SK-N-SH treated with all-trans-retinoic acid at 6 μM for 48 hours (cell line): Measurements from ENCODE around the gene GINS1.

Source experiments
- ATAC-seq: fragments of 200-7000 bp; cut with Tn5 transposase; 3 replicates; pipeline ENCODE4 v1.9.1; 2020; ENCODE audit warnings: mild to moderate bottlenecking, moderate library complexity
- ARNTL ChIP-seq: fragments of 450-650 bp; formaldehyde crosslinking; IDR thresholded peaks from 2 replicates; pipeline ENCODE4 v1.5.0; 2020; ENCODE audit warnings: low read depth, mild to moderate bottlenecking, moderate library complexity, borderline replicate concordance
- ESRRG ChIP-seq: fragments of 250-450 bp; sonication (Bioruptor Pico); IDR thresholded peaks from 2 replicates; pipeline ENCODE4 v1.6.1; 2021; ENCODE audit warnings: mild to moderate bottlenecking
- GLIS3 ChIP-seq: fragments of 250-450 bp; sonication (Bioruptor Pico); IDR thresholded peaks from 2 replicates; pipeline ENCODE4 v1.5.0; 2020; ENCODE audit warnings: mild to moderate bottlenecking, moderate library complexity
- ISL1 ChIP-seq: fragments of 250-450 bp; sonication (Bioruptor Pico); IDR thresholded peaks from 2 replicates; pipeline ENCODE4 v2.1.2; 2022; ENCODE audit warnings: mild to moderate bottlenecking, moderate library complexity
- OSR1 ChIP-seq: fragments of 250-450 bp; sonication (Bioruptor Pico); IDR thresholded peaks from 2 replicates; pipeline ENCODE4 v1.8.0; 2022; ENCODE audit warnings: moderate library complexity, mild to moderate bottlenecking, inconsistent platforms
- RARB ChIP-seq: fragments of 250-450 bp; sonication (Bioruptor Pico); IDR thresholded peaks from 2 replicates; pipeline ENCODE4 v1.8.0; 2021; ENCODE audit warnings: mild to moderate bottlenecking, moderate library complexity
- TCF4 ChIP-seq: fragments of 250-450 bp; sonication (Bioruptor Pico); IDR thresholded peaks from 2 replicates; pipeline ENCODE4 v1.8.0; 2021; ENCODE audit warnings: mild to moderate bottlenecking, moderate library complexity, borderline replicate concordance
- TOX ChIP-seq: fragments of 250-450 bp; sonication (Bioruptor Pico); IDR thresholded peaks from 2 replicates; pipeline ENCODE4 v1.8.0; 2021; ENCODE audit warnings: mild to moderate bottlenecking, moderate library complexity, borderline replicate concordance
- ZFP3 ChIP-seq: fragments of 250-450 bp; sonication (Bioruptor Pico); IDR thresholded peaks from 2 replicates; pipeline ENCODE4 v1.5.0; 2020; ENCODE audit warnings: mild to moderate bottlenecking, moderate library complexity
- ZFP30 ChIP-seq: fragments of 450-650 bp; formaldehyde crosslinking; IDR thresholded peaks from 2 replicates; pipeline ENCODE4 v1.5.0; 2022; ENCODE audit warnings: mild to moderate bottlenecking, moderate library complexity
- ZNF565 ChIP-seq: fragments of 450-650 bp; formaldehyde crosslinking; conservative IDR thresholded peaks from 2 replicates; pipeline ENCODE4 v1.5.0; 2020; ENCODE audit warnings: low read depth, mild to moderate bottlenecking, moderate library complexity
- TF ChIP-seq, protein P1 (sequence below): fragments of 250-450 bp; sonication (Bioruptor Pico); IDR thresholded peaks from 2 replicates; pipeline ENCODE4 v1.5.1; 2020; ENCODE audit warnings: low read depth, mild to moderate bottlenecking, moderate library complexity
- TF ChIP-seq, protein P2 (sequence below): fragments of 250-450 bp; sonication (Bioruptor Pico); IDR thresholded peaks from 2 replicates; pipeline ENCODE4 v1.5.0; 2020; ENCODE audit warnings: mild to moderate bottlenecking, moderate library complexity
- TF ChIP-seq, protein P3 (sequence below): fragments of 250-450 bp; sonication (Bioruptor Pico); IDR thresholded peaks from 2 replicates; pipeline ENCODE4 v1.8.0; 2020; ENCODE audit warnings: mild to moderate bottlenecking, moderate library complexity, borderline replicate concordance
- TF ChIP-seq, protein P4 (sequence below): fragments of 250-450 bp; sonication (Bioruptor Pico); IDR thresholded peaks from 2 replicates; pipeline ENCODE4 v1.5.1; 2021; ENCODE audit warnings: mild to moderate bottlenecking, moderate library complexity

Gene GINS1

DNA sequence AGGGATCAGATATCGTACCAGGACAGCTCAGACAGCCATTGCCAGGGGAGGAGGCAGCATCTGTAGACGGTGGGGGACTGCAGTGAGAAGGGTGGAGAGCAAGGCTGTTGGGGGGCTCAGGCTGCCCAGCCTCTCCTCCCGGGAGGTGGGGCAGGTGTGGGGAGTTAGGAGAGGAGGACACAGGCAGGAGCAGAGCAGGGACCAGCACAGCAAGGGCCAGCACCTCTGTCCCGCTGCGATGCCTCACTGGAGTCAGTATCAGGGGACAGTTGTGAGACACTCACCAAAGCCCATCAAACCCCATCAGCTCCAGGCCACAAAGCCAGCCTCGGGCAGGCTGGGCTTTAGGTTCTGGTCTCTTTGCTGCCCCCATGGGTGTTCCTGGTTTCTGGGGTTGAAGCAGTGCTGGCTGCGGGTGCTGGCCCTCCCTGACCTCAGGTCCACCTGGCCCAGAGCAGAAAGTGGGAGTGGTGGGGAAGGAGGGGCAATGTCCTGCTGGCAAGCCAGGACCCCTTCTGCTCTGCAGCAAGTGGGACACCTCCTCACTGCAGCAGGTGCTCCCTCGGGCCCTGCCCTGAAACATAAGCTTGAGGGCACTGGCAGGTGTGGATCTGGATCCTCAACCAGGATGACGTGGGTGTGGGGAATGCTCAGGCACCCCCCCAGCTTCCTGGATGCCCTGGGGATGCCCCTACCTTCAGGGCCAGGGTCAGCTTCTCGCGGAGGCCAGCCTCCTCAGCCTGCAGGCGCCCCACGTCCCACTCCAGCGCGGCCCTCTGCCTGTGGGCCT, 83.4 kb downstream of the GINS1 start:
- TF ChIP-seq, protein P1, sequence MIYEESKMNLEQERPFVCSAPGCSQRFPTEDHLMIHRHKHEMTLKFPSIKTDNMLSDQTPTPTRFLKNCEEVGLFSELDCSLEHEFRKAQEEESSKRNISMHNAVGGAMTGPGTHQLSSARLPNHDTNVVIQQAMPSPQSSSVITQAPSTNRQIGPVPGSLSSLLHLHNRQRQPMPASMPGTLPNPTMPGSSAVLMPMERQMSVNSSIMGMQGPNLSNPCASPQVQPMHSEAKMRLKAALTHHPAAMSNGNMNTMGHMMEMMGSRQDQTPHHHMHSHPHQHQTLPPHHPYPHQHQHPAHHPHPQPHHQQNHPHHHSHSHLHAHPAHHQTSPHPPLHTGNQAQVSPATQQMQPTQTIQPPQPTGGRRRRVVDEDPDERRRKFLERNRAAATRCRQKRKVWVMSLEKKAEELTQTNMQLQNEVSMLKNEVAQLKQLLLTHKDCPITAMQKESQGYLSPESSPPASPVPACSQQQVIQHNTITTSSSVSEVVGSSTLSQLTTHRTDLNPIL (CRISPR knock-in tag): no peak
- no peak for TF ChIP-seq ZNF565 (CRISPR knock-in tag)
- TF ChIP-seq OSR1 (CRISPR knock-in tag): no peak
- ATAC-seq: no peak

DNA sequence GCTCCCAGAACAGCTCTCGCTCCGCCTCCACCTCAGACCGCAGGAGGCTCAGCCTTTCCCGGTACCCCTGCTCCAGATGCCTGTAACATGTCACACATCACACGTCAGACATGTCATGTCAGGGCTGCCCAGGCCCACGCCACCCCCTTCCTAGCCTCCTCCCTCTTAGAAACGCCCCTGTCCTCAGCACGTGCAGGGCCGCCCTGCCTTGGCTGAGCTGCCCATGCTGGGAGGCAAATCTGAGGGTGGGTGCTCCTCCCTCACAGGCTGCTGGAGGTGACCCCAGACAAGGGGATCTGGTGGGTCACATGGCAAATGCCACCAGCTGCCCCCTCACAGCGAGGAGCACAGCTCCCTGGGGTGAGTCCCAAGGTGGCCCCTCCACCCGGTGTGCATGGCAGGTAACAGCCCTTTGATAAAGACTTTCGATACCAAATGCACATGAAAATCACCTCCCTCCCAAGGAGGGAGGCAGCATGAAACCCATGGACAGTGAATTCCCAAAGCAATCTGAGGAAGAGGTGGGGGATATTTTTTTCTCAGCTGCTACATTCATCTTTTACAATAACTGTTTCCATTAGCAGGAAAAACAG, 84.1 kb downstream of the GINS1 start:
- no peak for ATAC-seq
- TF ChIP-seq ESRRG (CRISPR knock-in tag) (no peak), ISL1 (CRISPR knock-in tag) (no peak), TOX (CRISPR knock-in tag) (no peak), GLIS3 (CRISPR knock-in tag) (no peak), ZFP30 (CRISPR knock-in tag) (no peak)
- TF ChIP-seq, protein P2, sequence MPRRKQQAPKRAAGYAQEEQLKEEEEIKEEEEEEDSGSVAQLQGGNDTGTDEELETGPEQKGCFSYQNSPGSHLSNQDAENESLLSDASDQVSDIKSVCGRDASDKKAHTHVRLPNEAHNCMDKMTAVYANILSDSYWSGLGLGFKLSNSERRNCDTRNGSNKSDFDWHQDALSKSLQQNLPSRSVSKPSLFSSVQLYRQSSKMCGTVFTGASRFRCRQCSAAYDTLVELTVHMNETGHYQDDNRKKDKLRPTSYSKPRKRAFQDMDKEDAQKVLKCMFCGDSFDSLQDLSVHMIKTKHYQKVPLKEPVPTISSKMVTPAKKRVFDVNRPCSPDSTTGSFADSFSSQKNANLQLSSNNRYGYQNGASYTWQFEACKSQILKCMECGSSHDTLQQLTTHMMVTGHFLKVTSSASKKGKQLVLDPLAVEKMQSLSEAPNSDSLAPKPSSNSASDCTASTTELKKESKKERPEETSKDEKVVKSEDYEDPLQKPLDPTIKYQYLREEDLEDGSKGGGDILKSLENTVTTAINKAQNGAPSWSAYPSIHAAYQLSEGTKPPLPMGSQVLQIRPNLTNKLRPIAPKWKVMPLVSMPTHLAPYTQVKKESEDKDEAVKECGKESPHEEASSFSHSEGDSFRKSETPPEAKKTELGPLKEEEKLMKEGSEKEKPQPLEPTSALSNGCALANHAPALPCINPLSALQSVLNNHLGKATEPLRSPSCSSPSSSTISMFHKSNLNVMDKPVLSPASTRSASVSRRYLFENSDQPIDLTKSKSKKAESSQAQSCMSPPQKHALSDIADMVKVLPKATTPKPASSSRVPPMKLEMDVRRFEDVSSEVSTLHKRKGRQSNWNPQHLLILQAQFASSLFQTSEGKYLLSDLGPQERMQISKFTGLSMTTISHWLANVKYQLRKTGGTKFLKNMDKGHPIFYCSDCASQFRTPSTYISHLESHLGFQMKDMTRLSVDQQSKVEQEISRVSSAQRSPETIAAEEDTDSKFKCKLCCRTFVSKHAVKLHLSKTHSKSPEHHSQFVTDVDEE (CRISPR knock-in tag): no peak
- TF ChIP-seq, protein P3, sequence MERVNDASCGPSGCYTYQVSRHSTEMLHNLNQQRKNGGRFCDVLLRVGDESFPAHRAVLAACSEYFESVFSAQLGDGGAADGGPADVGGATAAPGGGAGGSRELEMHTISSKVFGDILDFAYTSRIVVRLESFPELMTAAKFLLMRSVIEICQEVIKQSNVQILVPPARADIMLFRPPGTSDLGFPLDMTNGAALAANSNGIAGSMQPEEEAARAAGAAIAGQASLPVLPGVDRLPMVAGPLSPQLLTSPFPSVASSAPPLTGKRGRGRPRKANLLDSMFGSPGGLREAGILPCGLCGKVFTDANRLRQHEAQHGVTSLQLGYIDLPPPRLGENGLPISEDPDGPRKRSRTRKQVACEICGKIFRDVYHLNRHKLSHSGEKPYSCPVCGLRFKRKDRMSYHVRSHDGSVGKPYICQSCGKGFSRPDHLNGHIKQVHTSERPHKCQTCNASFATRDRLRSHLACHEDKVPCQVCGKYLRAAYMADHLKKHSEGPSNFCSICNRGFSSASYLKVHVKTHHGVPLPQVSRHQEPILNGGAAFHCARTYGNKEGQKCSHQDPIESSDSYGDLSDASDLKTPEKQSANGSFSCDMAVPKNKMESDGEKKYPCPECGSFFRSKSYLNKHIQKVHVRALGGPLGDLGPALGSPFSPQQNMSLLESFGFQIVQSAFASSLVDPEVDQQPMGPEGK (CRISPR knock-in tag): no peak
- TF ChIP-seq, protein P1 (CRISPR knock-in tag): no peak

DNA sequence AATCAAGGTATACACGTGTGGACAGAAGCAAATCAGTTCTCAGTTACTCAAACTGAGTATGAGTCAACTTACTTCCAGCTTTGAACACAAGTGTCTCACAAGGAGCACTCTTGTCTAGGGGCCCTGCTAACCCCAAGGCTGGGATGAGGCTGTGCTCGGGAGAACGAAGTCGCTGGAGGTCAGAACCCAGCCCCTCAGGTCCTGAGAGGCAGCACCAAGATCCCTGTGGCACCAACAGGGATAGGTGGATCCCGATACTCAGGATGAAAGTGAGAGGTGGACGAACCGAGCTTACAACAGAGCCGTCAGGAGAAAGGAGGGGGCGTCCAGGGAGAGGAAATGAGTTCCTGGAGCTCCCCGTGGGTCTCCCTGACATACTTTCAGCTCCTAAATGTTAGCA, 85.7 kb downstream of the GINS1 start:
- no peak for ATAC-seq
- TF ChIP-seq ZFP3 (CRISPR knock-in tag) (no peak), ZNF565 (CRISPR knock-in tag) (no peak), GLIS3 (CRISPR knock-in tag) (no peak), OSR1 (CRISPR knock-in tag) (no peak), ISL1 (CRISPR knock-in tag) (no peak), RARB (CRISPR knock-in tag) (no peak), ARNTL (CRISPR knock-in tag) (no peak), TCF4 (CRISPR knock-in tag) (no peak)
- TF ChIP-seq, protein P3 (CRISPR knock-in tag): no peak
- TF ChIP-seq, protein P4, sequence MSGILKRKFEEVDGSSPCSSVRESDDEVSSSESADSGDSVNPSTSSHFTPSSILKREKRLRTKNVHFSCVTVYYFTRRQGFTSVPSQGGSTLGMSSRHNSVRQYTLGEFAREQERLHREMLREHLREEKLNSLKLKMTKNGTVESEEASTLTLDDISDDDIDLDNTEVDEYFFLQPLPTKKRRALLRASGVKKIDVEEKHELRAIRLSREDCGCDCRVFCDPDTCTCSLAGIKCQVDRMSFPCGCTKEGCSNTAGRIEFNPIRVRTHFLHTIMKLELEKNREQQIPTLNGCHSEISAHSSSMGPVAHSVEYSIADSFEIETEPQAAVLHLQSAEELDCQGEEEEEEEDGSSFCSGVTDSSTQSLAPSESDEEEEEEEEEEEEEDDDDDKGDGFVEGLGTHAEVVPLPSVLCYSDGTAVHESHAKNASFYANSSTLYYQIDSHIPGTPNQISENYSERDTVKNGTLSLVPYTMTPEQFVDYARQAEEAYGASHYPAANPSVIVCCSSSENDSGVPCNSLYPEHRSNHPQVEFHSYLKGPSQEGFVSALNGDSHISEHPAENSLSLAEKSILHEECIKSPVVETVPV (CRISPR knock-in tag): no peak
